ENCODE measurements around the gene INSM1.

GRCh38 chr20:20413810-20414281, 45.9 kb downstream of the INSM1 start:
- no peak for TF ChIP-seq CTCF (conservative IDR thresholded peaks at IDR 0.05 in 1 of 2, IDR thresholded peaks at IDR 0.05 in 1 of 2; ENCODE audit: extremely low read depth in 1 of 2, insufficient read depth in 1 of 2, low read depth in 1 of 2, low read length in 2 of 2)
- no peak for TF ChIP-seq EZH2 (IDR thresholded peaks at IDR 0.05; ENCODE audit: borderline replicate concordance, low read length)
